Activated CD8-positive, alpha-beta memory T cell treated with anti-CD3 and anti-CD28 coated beads for 36 hours (primary cell): ENCODE data around the gene SLMAP. TPM values are rescaled to one million over a fixed set of nuclear protein-coding genes. Genes with fewer than 3 reads are reported as not detected.

Experiments
- CTCF ChIA-PET: fragments of 350-600 bp; sonication (Branson Sonifier 250); formaldehyde crosslinking; loops from one replicate; lab custom pipeline; 2021; ENCODE audit warnings: antibody characterized with exemption; lab: Charles Lee
- POLR2A ChIA-PET: fragments of 350-600 bp; sonication (Branson Sonifier 250); formaldehyde crosslinking; loops from one replicate; lab custom pipeline; 2021; ENCODE audit warnings: antibody characterized with exemption; lab: Charles Lee
- total RNA-seq, 2 experiments: library from RNA; stranded (reverse); gene quantifications; one replicate each; pipeline ENCODE4 v1.2.3, GENCODE V29; 2021

The SLMAP gene
- total RNA-seq = 10 to 100 TPM; 58.9 to 64.0 TPM

- POLR2A ChIA-PET = interaction anchor here (0.6 to 2.4 kb wide), 5 partner anchors 63 to 378 kb away, joined by 3 to 13 read pairs (median 8); partner anchors contain the start of genes ARF4, DENND6A and PDE12
- CTCF ChIA-PET = interaction anchor here (0.8 to 2.0 kb wide), 3 partner anchors 63 to 365 kb away, joined by 3 to 5 read pairs (median 3); partner anchors contain the start of gene DENND6A
These were observed at the start of gene SLMAP for GRCh38 chr3:57755741-57756527. TSS of gene SLMAP (plus strand) at chr3:57756309. CDS start at chr3:57757652, 1,343 bp downstream.

- POLR2A ChIA-PET = no interaction called here
- CTCF ChIA-PET = no interaction called here
These were observed 49.6 kb upstream of the SLMAP start for GRCh38 chr3:57706462-57706861.

GRCh38 chr3:57709031-57709430, 47.1 kb upstream of the SLMAP start:
- POLR2A ChIA-PET = no interaction called here
- CTCF ChIA-PET = no interaction called here

- ChIA-PET POLR2A (no interaction called here), CTCF (no interaction called here)
These were observed 46.5 kb upstream of the SLMAP start for GRCh38 chr3:57709559-57709958.

- ChIA-PET CTCF (no interaction called here), POLR2A (no interaction called here)
These were observed 40.4 kb upstream of the SLMAP start for GRCh38 chr3:57715686-57716085.

- CTCF ChIA-PET = no interaction called here
- POLR2A ChIA-PET = no interaction called here
These were observed 38.8 kb upstream of the SLMAP start for GRCh38 chr3:57717205-57717868.

GRCh38 chr3:57718118-57718517, 38.0 kb upstream of the SLMAP start:
- POLR2A ChIA-PET = no interaction called here

GRCh38 chr3:57726397-57726796, 29.7 kb upstream of the SLMAP start:
- ChIA-PET POLR2A (no interaction called here), CTCF (no interaction called here)

More at GRCh38 chr3:57718118-57718517, 38.0 kb upstream of the SLMAP start:
- CTCF ChIA-PET = no interaction called here

- ChIA-PET CTCF (no interaction called here), POLR2A (no interaction called here)
These were observed 29.0 kb upstream of the SLMAP start for GRCh38 chr3:57727106-57727505.

- ChIA-PET CTCF (interaction anchor here (0.6 to 0.7 kb wide), 2 partner anchors 343 to 449 kb away, joined by 3 read pairs; no protein-coding TSS in a partner anchor), POLR2A (no interaction called here)
These were observed 26.6 kb upstream of the SLMAP start for GRCh38 chr3:57729334-57730045.

GRCh38 chr3:57730682-57731081, 25.4 kb upstream of the SLMAP start:
- CTCF ChIA-PET = no interaction called here
- POLR2A ChIA-PET = no interaction called here

GRCh38 chr3:57731311-57731710, 24.8 kb upstream of the SLMAP start:
- POLR2A ChIA-PET = no interaction called here

GRCh38 chr3:57733790-57734189, 22.3 kb upstream of the SLMAP start:
- ChIA-PET POLR2A (no interaction called here), CTCF (no interaction called here)

More at GRCh38 chr3:57731311-57731710, 24.8 kb upstream of the SLMAP start:
- CTCF ChIA-PET = no interaction called here

- ChIA-PET POLR2A (no interaction called here), CTCF (no interaction called here)
These were observed 20.7 kb upstream of the SLMAP start for GRCh38 chr3:57735405-57735804.

GRCh38 chr3:57737840-57738239, 18.3 kb upstream of the SLMAP start:
- POLR2A ChIA-PET = no interaction called here
- CTCF ChIA-PET = no interaction called here

GRCh38 chr3:57738391-57738790, 17.7 kb upstream of the SLMAP start:
- POLR2A ChIA-PET = no interaction called here

GRCh38 chr3:57740027-57740426, 16.1 kb upstream of the SLMAP start:
- CTCF ChIA-PET = no interaction called here
- POLR2A ChIA-PET = no interaction called here

More at GRCh38 chr3:57738391-57738790, 17.7 kb upstream of the SLMAP start:
- CTCF ChIA-PET = no interaction called here

- CTCF ChIA-PET = no interaction called here
- POLR2A ChIA-PET = no interaction called here
These were observed 12.6 kb upstream of the SLMAP start for GRCh38 chr3:57743496-57743895.

- ChIA-PET POLR2A (no interaction called here), CTCF (no interaction called here)
These were observed 11.0 kb upstream of the SLMAP start for GRCh38 chr3:57745101-57745500.
